Activated CD8-positive, alpha-beta memory T cell treated with anti-CD3 and anti-CD28 coated beads, Interleukin-2, amount 50 U/mL, for 24 hours (primary cell): Measurements from ENCODE around the gene GRIN1.

Experiments used
- DNase-seq: peaks from one replicate; pipeline ENCODE4 v3.0.0-alpha.2; 2020; ENCODE audit errors: extremely low read depth

The GRIN1 gene

DNA sequence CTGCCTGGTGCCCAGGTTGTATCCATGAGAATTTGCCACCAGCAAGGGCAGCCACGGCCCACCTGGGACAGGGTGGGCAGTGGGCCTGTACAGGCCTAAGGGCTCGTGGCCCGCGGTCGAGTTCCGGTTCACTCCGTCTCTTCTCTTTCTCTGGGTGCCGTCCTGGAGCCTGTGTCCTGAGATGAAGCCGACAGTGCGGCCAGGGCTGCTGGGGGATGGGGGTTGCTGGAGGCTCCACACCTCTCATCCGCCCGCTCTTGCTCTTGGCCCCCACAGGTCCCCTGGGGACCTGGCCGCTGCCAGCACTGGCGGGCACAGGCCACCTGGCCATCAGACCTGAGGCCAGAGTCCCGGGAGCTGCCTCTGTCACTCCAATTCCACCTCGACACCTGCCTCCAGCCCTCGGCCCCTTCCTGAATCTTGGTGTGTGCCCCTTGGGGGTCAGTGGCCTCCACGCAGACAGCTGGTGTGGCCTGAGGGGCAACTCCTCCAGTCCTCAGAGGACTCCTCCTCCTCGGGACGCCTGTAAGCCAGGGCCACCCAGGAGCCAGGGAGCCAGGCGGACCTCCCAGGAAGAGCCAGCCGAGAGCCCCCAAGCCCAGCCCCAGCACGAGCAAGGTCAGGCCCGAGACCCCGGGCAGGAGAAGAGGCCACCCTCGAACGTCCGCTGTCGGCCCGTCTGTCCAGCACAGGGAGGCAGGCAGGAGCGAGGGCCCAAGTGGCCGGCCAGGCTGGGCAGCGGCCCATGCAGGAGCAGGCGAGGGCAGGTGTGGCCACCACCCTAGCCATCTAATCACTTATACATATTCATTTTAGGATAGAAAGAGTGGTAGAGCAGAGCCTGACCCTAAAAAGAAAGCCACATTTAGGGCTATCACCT, 25.7 kb downstream of the GRIN1 start:
- DNase-seq = no peak

DNA sequence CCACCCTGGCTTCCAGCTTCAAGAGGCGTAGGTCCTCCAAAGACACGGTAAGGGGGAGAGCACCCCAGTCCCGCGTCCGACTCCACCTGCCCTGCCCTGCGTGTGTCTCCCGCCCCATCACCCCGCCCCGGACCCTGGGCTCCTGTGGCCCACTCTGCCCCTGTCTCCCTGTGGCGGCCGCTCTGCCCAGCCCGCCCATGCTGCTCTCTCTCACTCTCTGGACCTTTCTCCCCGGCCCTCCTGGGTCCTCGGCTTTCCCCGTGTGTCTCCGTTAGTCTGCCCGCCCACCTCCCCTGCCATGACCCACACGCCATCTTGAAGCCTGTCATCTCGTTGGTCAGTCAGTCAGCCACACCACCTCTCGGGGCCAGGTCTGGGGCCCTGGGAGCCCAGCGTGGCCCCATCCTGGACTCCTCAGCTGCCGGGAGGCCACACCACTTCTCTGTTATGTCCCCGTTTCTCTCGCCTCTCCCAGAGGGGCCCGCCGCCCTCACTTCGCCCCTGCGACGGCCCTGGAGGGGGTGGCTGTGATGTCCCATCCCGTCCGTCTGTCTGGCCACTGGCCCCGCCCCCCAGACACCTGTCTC, 26.4 kb downstream of the GRIN1 start:
- DNase-seq = no peak

DNA sequence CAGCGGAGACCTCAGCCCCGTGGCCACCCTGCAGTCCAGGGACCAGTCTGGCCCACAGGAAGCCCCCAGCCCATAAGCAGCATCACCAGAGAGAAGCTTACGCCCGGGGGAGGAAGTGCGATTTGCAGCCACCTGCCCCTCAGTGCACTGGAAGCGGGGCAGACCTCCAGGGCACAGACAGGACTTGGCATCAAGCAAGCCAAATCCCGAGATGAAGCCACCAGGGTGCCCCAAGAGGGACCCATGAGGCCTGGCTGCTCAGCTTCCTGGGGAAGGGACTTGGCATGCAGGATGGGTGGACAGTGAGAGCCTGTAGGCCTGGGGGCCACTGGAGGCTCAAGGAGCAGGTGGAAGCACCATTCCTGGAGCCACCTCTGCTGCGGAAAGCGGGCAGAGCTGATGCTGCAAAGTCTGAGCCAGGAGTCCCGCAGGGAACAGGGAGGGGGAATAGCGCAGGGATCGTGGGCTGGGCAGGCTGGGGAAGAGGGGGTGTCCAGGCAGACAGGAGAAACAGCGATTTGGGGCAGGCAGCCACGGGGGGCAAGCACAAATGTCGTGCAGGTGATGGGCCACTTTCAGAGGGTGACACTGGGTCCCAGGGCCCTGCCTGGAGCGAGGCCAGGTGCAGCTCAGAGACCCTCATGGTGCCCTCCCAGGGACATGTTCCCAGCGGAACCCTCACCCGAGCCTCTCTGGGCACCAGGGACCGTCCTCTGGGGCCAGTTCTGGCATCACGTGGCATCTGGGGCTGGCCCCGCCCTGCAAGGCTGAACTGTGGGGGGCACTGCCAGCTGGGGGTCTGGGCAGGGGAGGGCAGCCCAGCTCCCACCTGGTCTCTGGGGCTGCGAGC, 27.7 kb downstream of the GRIN1 start:
- no peak for DNase-seq

DNA sequence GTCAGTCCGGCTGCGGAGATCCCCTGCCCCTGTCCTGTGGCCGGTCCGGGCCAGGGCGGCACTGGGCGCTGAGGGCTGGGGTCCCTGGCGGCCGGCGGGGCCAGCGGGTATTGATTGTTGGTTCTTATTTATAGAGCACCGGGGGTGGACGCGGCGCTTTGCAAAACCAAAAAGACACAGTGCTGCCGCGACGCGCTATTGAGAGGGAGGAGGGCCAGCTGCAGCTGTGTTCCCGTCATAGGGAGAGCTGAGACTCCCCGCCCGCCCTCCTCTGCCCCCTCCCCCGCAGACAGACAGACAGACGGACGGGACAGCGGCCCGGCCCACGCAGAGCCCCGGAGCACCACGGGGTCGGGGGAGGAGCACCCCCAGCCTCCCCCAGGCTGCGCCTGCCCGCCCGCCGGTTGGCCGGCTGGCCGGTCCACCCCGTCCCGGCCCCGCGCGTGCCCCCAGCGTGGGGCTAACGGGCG, 28.4 kb downstream of the GRIN1 start:
- no peak for DNase-seq

GRCh38 chr9:137167747-137168572, 29.0 kb downstream of the GRIN1 start:
- DNase-seq = no peak

GRCh38 chr9:137168573-137168903, 29.6 kb downstream of the GRIN1 start:
- DNase-seq = no peak

- DNase-seq = no peak
Observed at GRCh38 chr9:137168904-137169856, 30.2 kb downstream of the GRIN1 start.

DNA sequence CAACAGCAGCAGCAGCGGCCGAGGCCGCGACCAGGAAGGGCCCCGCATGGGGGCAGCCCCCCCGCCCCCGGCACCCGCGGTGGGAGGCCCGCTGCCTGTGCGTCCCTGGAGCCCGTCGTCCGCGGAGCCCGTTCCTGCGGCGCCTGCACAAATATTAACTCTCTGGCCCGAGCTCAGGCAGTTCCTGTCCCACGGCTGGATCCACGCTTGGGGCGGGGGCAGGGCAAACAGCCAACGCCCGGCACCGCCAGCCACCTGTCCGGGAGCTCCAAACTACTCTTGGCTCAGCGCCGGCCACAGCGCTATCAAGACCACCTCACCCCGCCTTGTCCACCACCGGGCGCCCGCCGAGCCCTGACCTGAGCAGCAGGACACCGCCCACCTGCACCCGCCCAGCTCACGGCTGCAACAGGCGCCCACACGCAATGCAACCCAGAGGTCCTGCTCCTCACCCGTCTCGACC, 31.0 kb downstream of the GRIN1 start, which contains the start of gene LRRC26:
TSS of gene LRRC26 (minus strand) at position 156 of the 463 bp plus-strand sequence. CDS start at position 48, 108 bp downstream.
- DNase-seq = no peak

- DNase-seq = no peak
Observed at GRCh38 chr9:137170486-137171148, 31.7 kb downstream of the GRIN1 start.

DNA sequence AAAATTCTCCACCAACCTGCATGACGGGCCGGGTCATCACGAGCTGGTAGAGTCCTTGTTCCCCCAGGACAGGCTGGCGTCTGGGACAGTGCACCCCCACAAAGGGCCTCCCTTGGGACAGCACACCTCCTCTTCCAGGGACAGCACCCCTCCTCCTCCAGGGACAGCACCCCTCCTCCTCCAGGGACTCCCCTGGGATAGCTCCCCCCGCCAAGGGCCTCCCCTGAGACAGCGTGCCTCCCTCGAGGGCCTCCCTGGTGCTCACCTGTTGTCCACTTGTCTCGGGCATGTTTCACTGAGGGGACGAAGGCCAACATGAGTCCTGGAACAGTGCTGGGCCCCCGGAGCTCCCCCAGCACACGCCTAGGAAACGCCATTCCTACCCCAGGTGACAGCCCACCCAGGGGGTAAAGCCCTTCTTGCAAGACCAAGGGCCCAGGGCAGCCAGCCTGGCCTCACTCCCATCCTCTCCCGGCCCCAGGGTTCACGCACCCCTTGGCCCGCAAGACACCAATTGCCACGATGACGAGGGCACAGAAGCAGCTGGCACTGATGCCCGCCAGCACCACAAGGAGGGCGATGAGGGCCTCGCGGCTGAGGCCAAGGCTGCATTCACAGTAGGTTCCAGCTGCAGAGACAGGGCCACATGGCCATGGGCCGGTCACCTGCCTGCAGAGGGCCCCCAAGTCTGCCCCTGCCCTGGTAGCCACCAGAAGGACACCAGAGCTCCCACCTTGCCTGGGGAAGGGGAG, 32.4 kb downstream of the GRIN1 start:
- DNase-seq = no peak

DNA sequence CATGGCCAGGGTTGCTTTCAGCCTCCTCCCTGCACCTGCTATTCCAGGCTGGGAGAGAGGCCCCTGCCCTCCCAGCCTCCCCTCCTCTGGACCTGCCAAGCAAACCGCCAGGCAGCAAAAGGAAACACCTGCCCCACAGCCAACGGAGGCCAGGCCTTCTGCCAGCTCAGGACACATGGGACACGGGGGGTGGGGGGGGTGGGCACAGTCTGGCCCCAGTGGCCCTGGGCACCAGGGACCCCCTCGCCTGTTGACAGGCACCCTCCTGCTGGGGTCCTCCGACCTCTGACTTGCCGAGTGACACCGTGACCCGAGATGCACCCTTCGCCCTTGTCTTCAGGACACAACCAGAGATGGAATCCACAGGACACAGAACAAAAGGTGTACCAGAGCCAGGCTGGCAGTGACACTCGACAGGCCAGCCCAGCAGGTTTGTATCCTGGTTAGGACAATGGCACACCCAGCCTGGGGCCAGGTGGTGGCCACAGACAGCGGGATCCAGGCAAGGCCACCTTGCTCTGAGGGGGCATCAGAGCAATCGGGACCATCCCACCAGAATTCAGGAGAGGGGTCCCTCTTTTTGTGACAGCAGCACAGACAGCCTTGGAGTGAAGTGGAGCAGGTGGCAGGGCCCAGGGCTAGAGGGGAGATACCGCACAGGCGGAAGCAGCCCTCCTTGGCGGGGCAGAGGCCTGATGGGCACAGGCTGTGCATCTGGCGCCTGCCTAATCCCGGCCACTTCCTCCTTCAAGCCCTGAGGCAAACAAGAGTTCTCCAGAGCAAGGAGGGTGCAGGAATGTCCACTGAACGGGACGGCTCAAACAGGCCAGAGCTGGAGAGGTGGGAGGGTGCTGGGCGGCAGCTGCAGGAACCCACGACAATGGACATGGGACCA, 34.2 kb downstream of the GRIN1 start:
- DNase-seq = no peak

DNA sequence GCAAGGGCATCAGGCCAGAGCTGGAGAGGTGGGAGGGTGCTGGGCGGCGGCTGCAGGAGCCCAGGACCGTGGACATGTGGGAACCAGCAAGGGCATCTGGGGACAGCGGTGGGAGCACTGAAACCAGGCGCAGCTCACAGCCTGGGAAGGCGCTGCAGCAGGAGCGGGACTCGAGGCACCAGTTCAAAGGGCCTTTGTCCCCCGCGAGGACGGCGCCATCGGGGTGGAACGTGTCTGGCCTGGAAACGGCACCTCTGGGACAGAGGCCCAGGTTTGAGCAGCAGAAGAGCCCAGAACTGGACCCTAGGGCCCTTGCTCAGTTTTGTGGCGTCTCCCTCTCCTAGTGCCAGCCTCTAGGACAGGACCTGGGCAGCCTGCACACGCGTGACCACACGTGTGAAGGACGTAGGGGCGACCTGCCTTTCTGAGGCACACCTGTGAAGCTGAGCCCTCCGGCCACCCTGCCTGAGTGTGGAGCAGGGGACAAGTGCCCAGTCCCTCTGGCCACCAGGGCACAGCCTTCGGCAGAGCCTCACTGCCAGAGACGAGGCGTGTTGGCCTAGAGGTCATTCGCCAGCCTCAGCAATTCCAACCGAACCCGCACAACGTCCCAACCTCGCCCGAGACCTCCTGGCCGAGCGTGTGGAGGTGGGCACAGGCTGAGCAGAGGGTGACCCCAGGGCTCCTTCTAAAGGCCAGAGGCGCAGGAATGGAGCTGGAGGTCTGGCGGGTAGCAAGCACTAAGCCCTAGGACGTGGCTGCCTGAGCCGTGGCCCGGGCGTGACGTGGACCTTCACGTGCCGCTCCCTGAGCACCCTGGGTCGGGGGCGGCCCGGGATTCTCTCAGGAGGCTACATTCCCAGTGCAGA, 35.1 kb downstream of the GRIN1 start:
- DNase-seq = no peak

GRCh38 chr9:137174722-137175293, 35.9 kb downstream of the GRIN1 start:
- DNase-seq = no peak

DNA sequence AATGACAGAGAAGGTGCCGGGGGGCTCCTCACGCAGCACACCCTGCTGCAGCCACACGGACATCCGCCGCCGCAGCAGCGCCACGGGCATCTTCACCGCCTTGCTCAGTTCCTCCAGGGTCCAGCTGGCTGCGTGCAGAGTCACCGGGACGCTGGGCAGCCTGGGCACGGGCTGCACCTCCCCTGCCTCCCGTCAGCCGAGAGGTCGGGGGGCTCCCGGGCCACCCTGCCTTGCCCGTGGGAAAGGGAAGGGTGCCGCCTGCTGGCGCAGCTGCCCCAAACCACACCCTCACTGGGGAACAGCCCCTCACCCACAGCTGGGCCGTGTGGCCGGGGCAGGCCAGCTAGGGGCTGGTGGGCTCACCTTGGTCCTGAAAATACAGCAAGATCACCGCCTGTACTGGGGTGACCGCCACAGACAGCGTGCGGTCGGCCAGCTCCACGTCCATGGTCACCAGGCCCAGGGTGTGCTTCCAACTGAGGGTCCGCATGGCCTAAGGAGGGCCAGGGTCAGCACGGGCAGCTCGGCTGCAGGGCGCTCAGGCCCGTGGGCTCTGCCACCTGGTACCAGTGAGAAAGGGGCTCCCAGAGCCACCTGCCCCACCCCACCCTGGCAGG, 36.5 kb downstream of the GRIN1 start:
- no peak for DNase-seq

DNA sequence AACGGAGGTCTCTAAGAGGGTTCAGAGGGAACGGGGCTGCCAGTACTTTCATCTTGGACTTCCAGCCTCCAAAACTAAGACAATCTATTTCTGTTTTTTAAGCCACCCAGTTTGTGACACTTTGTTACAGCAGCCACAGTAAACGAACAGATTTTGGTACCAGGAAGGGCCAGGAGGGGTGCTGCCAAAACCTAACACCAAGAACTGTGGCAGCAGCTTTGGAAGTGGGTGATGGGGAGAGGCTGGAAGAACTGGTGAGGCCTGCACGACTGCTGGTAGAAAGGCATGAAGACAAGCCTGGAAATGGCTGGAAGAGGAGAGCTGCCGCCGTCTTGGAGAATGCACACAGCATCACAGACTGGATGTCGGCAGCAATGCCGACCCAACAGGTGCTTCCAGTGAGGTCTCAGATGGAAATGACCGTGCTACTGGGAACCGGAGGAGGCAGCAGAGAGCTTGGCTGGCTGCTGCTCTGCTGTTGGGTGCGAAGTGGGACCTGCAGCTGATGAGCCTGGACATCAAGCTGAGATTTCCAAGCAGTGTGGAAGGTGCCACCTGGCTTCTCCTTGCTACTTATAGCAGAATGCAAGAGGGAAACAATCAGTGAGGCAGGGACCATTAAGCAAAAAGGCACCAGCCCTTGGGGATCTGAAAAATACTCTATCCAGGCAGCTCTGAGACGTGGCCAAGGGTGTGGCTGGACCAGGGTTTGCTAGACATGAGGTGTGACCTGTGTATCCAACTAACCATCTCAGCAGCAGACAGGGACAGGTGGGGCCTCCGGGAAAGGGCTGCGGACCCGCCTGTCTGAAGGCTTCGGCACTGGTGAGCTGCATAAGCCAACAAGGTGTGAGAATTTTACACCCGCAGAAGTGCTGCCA, 37.6 kb downstream of the GRIN1 start:
- DNase-seq = no peak
